H9 (cell line): ENCODE results near the gene TMEM147. TPM values are rescaled to one million over a fixed set of nuclear protein-coding genes. Genes with fewer than 3 reads are reported as not detected.

Source experiments
- DNase-seq: peaks from one replicate; pipeline ENCODE4 v3.0.0-alpha.2; 2017
- H2AFZ ChIP-seq: one replicate; pipeline ENCODE4 v1.6.1; 2013; ENCODE audit warnings: mild to moderate bottlenecking, low read length, control low read depth, moderate library complexity
- H2AK5ac ChIP-seq: 2 replicates; pipeline ENCODE4 v1.6.1; 2013; ENCODE audit warnings: low read length, control low read depth, mixed read lengths; ENCODE audit not compliant: insufficient read length
- H2BK120ac ChIP-seq: one replicate; pipeline ENCODE4 v1.6.1; 2013; ENCODE audit warnings: low read depth, mild to moderate bottlenecking, low read length, control low read depth, inconsistent platforms; ENCODE audit not compliant: poor library complexity, severe bottlenecking
- H2BK12ac ChIP-seq: 2 replicates; pipeline ENCODE4 v1.6.1; 2013; ENCODE audit warnings: low read length, control low read depth, mixed read lengths, low read depth; ENCODE audit not compliant: insufficient read length
- H2BK15ac ChIP-seq: 2 replicates; pipeline ENCODE4 v1.6.1; 2013; ENCODE audit warnings: low read depth, low read length, control low read depth
- H2BK20ac ChIP-seq: one replicate; pipeline ENCODE4 v1.6.1; 2013; ENCODE audit warnings: low read depth, mild to moderate bottlenecking, low read length, control low read depth, inconsistent platforms; ENCODE audit not compliant: poor library complexity, severe bottlenecking
- H2BK5ac ChIP-seq: 2 replicates; pipeline ENCODE4 v1.6.1; 2013; ENCODE audit warnings: low read length, control low read depth, mixed read lengths; ENCODE audit not compliant: insufficient read length
- H3K14ac ChIP-seq: 2 replicates; pipeline ENCODE4 v1.6.1; 2013; ENCODE audit warnings: low read length, control low read depth; ENCODE audit not compliant: insufficient read depth
- H3K18ac ChIP-seq: 2 replicates; pipeline ENCODE4 v1.6.1; 2013; ENCODE audit warnings: low read depth, mild to moderate bottlenecking, mixed read lengths, low read length, control low read depth; ENCODE audit not compliant: insufficient read length
- H3K23ac ChIP-seq: 2 replicates; pipeline ENCODE4 v1.6.1; 2013; ENCODE audit warnings: low read length, control low read depth, mixed read lengths, low read depth; ENCODE audit not compliant: insufficient read length
- H3K23me2 ChIP-seq: 2 replicates; pipeline ENCODE4 v1.6.1; 2013; ENCODE audit warnings: low read depth, mild to moderate bottlenecking, mixed read lengths, low read length, control low read depth; ENCODE audit not compliant: insufficient read length, poor library complexity, severe bottlenecking
- H3K27ac ChIP-seq: 2 replicates; pipeline ENCODE4 v1.5.1; 2013; ENCODE audit warnings: low read length, control low read depth, mixed read lengths, low read depth; ENCODE audit not compliant: insufficient read length
- H3K27me3 ChIP-seq: 2 replicates; pipeline ENCODE4 v1.6.1; 2013; ENCODE audit warnings: low read length, control low read depth, inconsistent platforms; ENCODE audit not compliant: insufficient read depth
- H3K4ac ChIP-seq: 2 replicates; pipeline ENCODE4 v1.6.1; 2013; ENCODE audit warnings: low read depth, mild to moderate bottlenecking, control low read depth, inconsistent platforms, low read length, moderate library complexity
- H3K4me1 ChIP-seq: 2 replicates; pipeline ENCODE4 v1.6.1; 2013; ENCODE audit warnings: low read length, control low read depth, inconsistent platforms; ENCODE audit not compliant: insufficient read depth
- H3K4me2 ChIP-seq: 2 replicates; pipeline ENCODE4 v1.6.1; 2013; ENCODE audit warnings: low read length, control low read depth, mixed read lengths; ENCODE audit not compliant: insufficient read length, insufficient read depth
- H3K56ac ChIP-seq: 2 replicates; pipeline ENCODE4 v1.6.1; 2013; ENCODE audit warnings: low read depth, mild to moderate bottlenecking, mixed read lengths, low read length, control low read depth; ENCODE audit not compliant: insufficient read length
- H3K79me1 ChIP-seq: 2 replicates; pipeline ENCODE4 v1.6.1; 2013; ENCODE audit warnings: low read depth, mild to moderate bottlenecking, moderate library complexity, low read length, control low read depth, inconsistent platforms; ENCODE audit not compliant: insufficient read depth, poor library complexity, severe bottlenecking
- H3K79me2 ChIP-seq: 2 replicates; pipeline ENCODE4 v1.6.1; 2013; ENCODE audit warnings: low read length, control low read depth, inconsistent platforms; ENCODE audit not compliant: insufficient read depth
- H3K9ac ChIP-seq: 2 replicates; pipeline ENCODE4 v1.6.1; 2013; ENCODE audit warnings: low read length, control low read depth, mixed read lengths; ENCODE audit not compliant: insufficient read length; ENCODE audit errors: extremely low read depth
- H3K9me3 ChIP-seq: one replicate; pipeline ENCODE4 v1.6.1; 2013; ENCODE audit warnings: low read depth, low read length, inconsistent platforms; ENCODE audit not compliant: control insufficient read depth
- H3T11ph ChIP-seq: one replicate; pipeline ENCODE4 v1.6.1; 2013; ENCODE audit warnings: mild to moderate bottlenecking, low read length, control low read depth, inconsistent platforms
- H4K20me1 ChIP-seq: one replicate; pipeline ENCODE4 v1.6.1; 2013; ENCODE audit not compliant: control insufficient read depth, insufficient read length, insufficient read depth
- H4K5ac ChIP-seq: 2 replicates; pipeline ENCODE4 v1.6.1; 2013; ENCODE audit warnings: low read depth, mild to moderate bottlenecking, mixed read lengths, low read length, control low read depth; ENCODE audit not compliant: insufficient read length
- H4K8ac ChIP-seq: replicated peaks from 2 replicates; pipeline ENCODE4 v1.6.1; 2013; ENCODE audit warnings: low read length, control low read depth, mixed read lengths, low read depth; ENCODE audit not compliant: insufficient read length
- H4K91ac ChIP-seq: 2 replicates; pipeline ENCODE4 v1.6.1; 2013; ENCODE audit warnings: low read depth, mild to moderate bottlenecking, moderate library complexity, mixed read lengths, low read length, control low read depth; ENCODE audit not compliant: insufficient read length
- H3K27ac Mint-ChIP-seq, 3 experiments: 2 replicates in 2 of 3; 3 replicates in 1 of 3; pipeline ENCODE4 v1.8.0; 2020 to 2021; ENCODE audit warnings: mixed read lengths in 3 of 3, mild to moderate bottlenecking in 1 of 3, moderate library complexity in 1 of 3
- H3K27me3 Mint-ChIP-seq: 2 replicates; pipeline ENCODE4 v1.8.0; 2021; ENCODE audit warnings: low read depth, mild to moderate bottlenecking, moderate library complexity, mixed read lengths
- H3K36me3 Mint-ChIP-seq, 3 experiments: 2 replicates in 2 of 3; 3 replicates in 1 of 3; pipeline ENCODE4 v1.8.0; 2020 to 2021; ENCODE audit warnings: low read depth in 3 of 3, mixed read lengths in 3 of 3; ENCODE audit not compliant: insufficient read depth in 1 of 3
- H3K4me1 Mint-ChIP-seq, 2 experiments: 2 replicates each; pipeline ENCODE4 v1.8.0; 2020; ENCODE audit warnings: mixed read lengths in 2 of 2
- H3K4me3 Mint-ChIP-seq, 2 experiments: 2 replicates in 1 of 2; 3 replicates in 1 of 2; pipeline ENCODE4 v1.8.0; 2020 to 2021; ENCODE audit warnings: mild to moderate bottlenecking in 2 of 2, mixed read lengths in 2 of 2, moderate library complexity in 1 of 2
- H3K9me3 Mint-ChIP-seq, 2 experiments: 2 replicates in 1 of 2; 3 replicates in 1 of 2; pipeline ENCODE4 v1.8.0; 2020; ENCODE audit warnings: mild to moderate bottlenecking in 2 of 2, mixed read lengths in 2 of 2, moderate library complexity in 1 of 2
- CTCF ChIP-seq: fragments of 200-600 bp; sonication (generic); conservative IDR thresholded peaks from 3 replicates; pipeline ENCODE4 v1.8.0; 2021; ENCODE audit warnings: antibody characterized with exemption, mild to moderate bottlenecking
- WGBS: extraction: QIAGEN DNeasy Blood & Tissue Kit; methylation state at CpG from one replicate; pipeline ENCODE4 v1.1.7; 2013; ENCODE audit warnings: missing lambda C conversion rate, low lambda C conversion rate, mixed read lengths; ENCODE audit not compliant: insufficient read length; ENCODE audit errors: extremely low coverage; 5-methylcytosine and 5-hydroxymethylcytosine counted together
- total RNA-seq: library from RNA; stranded (reverse); gene quantifications from 2 replicates; pipeline ENCODE4 v1.2.1, GENCODE V29; 2021

Gene TMEM147
- total RNA-seq, 1 experiment from 2014 or later, result 125 TPM

GRCh38 chr19:35590875-35591274 lies 45.4 kb downstream of the TMEM147 start:
- Histone ChIP-seq H4K91ac (no peak overlapping the region), H4K5ac (no peak overlapping the region), H3K79me2 (no peaks in the 10 kb centered on the region), H3K18ac (no peak overlapping the region), H2BK120ac (no peak overlapping the region), H3T11ph (no peak overlapping the region), H2AK5ac (no peak overlapping the region), H2BK5ac (no peak overlapping the region), H3K27ac (no peak overlapping the region), H3K9ac (no peak overlapping the region), H3K23me2 (no peaks in the 10 kb centered on the region), H4K20me1 (no peaks in the 10 kb centered on the region), H2BK15ac (no peak overlapping the region), H3K4ac (no peak overlapping the region), H3K79me1 (no peaks in the 10 kb centered on the region), H3K4me2 (no peak overlapping the region), H2AFZ (no peak overlapping the region), H3K14ac (no peak overlapping the region), H3K4me1 (no peaks in the 10 kb centered on the region), H3K23ac (no peak overlapping the region), H3K9me3 (no peaks in the 10 kb centered on the region), H3K27me3 (no peaks in the 10 kb centered on the region), H2BK12ac (no peak overlapping the region), H4K8ac (no peak overlapping the region), H2BK20ac (no peak overlapping the region), H3K56ac (no peak overlapping the region)
- no peak for TF ChIP-seq CTCF
- Mint-ChIP-seq H3K4me3 (no peak overlapping the region), H3K27ac (no peak overlapping the region), H3K9me3 (no peaks in the 10 kb centered on the region), H3K36me3 (no peaks in the 10 kb centered on the region), H3K27me3 (peaks cover 30% of the 10 kb centered on the region), H3K4me1 (peaks cover 0 to 2% of the 10 kb centered on the region in 2 experiments; a peak in 1 of 4 replicates)
- DNase-seq, result no peak
- WGBS, result no CpG with 5 or more reads among the region's 3 CpGs
